Inflammatory macrophage treated with lipopolysaccharide for 1 hour (primary cell): ENCODE data around the gene LRRC75B.
"Not testable (repeated sequence)": the region's sequence is repeated elsewhere in the genome, so short reads cannot be mapped to it uniquely, and the experiment has no call there.

ENCODE experiments used
- DNase-seq, 2 donors: peaks; one replicate each; pipeline ENCODE4 v3.0.0-alpha.2; 2020 to 2022

The LRRC75B gene

GRCh38 chr22:24602105-24602749 lies 9.4 kb upstream of the LRRC75B start:
- DNase-seq, result not testable (repeated sequence)

- DNase-seq, result no peak
Measured at GRCh38 chr22:24601217-24602104, 8.6 kb upstream of the LRRC75B start.

DNA sequence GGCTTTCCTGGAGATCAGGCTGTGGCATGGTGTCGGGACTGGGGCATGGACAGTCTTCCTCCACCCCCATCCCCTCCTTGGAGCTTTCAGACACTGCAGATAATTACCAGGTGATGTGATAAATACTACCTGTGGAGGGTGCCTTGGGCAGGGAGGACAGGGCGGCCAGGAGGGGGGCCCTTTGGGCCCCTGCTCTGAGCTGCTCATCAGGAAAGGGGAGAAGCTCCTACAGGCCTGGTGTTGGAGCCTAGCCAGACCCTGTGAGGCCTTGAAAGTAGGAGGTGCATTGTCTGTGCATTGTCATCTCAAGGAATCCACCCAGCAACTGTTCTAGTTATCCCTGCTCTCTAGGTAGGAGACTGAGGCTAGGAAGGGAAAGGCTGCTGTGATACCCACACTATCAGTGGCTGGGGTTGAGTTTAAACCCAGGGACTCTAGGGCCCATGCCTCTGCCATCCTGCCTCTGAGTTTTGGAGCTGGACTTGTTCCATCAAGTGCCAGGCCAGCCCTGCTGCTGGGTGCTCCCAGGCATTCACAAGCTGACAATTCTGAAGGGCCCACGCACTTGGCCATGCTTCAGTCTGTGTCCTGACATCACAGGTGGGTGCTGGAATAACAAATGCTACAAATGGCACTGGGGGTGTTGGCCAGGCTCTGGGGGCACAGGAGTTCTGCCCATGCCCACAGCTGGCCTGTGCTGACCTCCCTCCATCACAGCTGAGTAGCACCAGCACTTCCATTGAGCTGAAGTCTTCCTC lies 7.3 kb upstream of the LRRC75B start:
- not testable (repeated sequence) for DNase-seq

- DNase-seq, result no peak
Measured at GRCh38 chr22:24599514-24599913, 6.6 kb upstream of the LRRC75B start.

GRCh38 chr22:24597076-24597475 lies 4.2 kb upstream of the LRRC75B start:
- DNase-seq, result not testable (repeated sequence)

DNA sequence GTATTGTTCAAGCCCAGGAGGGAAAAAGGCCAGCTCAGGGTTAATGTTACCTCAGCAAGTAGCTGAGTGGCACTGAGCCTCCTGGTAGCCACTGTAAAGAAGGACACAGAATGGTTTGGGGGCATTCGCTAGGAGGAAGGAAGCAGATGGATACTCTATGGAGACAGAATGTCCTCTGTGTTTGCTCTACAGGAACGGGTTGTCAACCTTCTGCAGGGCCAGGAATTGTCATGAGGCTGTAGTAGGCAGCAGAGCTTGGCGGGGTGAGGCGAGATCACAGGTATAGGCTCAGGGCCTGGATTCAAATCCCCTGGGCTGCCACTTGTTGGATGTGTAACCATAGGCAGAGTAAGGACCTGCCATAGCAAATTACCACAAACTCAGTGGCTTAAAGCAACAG lies 3.0 kb upstream of the LRRC75B start:
- no peak for DNase-seq

DNA sequence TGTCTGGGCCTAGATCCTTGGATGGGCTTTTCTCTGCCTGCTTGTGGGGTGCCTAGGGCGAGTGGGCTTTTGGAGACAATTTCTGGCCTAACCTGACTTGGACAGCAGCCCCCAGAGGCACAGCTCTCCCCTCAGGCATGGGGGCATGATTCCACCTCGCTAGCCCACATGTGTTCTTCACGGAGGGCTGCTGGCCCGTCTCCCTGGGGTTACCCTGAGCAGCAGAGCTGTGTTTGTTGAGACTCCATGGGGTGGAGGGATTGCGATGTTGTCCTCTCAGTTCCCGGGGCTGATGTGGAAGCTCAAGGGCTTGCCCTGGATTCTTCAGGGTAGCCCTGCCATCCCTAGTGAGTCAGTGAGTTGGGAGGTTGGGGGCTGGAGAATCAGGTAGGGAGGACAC lies 2.4 kb upstream of the LRRC75B start:
- no peak for DNase-seq

- DNase-seq, result no peak
Measured at GRCh38 chr22:24594569-24595120, 1.8 kb upstream of the LRRC75B start.

- no peak for DNase-seq
Measured at GRCh38 chr22:24593836-24594568, 1.1 kb upstream of the LRRC75B start.

DNA sequence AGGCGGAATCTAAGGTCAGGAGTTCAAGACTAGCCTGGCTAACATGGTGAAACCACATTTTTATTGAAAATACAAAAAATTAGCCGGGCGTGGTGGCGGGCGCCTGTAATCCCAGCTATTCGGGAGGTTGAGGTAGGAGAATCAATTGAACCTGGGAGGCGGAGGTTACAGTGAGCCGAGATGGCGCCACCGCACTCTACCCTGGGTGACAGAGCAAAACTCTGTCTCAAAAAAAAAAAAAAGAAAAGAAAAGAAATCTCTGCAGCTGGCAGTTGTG lies 624 bp upstream of the LRRC75B start:
- not testable (repeated sequence) for DNase-seq

DNA sequence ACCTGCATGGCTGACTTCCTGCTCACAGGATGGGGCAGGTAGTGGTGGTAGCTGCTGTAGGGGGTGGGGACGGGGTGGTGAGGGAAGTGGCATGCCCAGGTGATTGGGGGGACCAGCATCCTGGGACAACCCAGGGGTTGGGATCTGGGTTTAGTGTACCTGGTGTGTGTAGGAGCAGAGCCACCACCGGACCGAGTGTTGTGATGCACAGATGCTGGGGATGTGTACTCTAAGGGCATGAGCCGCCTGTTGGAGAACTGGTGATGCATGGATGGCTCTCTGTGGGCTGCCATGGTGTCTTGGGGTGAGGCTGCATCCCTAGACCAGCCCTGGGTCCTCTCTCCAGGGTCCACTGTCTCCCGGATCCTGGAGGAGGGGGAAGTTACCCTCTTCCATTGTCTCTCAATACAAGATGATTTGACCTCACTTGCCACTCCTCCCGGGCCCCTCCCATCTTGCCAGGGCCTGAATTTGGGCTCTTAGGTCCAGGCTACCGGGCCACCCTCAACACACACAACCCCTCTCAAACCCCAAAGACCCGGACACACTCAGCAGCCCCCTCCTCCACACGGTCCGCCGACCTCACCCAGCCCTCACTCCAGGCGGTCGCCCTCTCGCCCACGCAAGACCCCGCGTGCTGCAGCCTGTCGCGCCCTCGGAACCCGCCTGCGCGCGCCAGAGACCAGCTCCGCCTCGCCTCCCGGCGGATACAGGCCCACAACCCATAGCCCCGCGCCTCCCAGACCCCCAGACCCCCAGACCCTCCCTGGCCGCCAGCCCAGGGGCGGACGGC lies 619 bp downstream of the LRRC75B start:
- DNase-seq, result peak in 1 of 2 donors; percentile 4

- no peak for DNase-seq
Measured at GRCh38 chr22:24591286-24591830, 1.5 kb downstream of the LRRC75B start.

GRCh38 chr22:24590596-24591173 lies 2.2 kb downstream of the LRRC75B start:
- no peak for DNase-seq

DNA sequence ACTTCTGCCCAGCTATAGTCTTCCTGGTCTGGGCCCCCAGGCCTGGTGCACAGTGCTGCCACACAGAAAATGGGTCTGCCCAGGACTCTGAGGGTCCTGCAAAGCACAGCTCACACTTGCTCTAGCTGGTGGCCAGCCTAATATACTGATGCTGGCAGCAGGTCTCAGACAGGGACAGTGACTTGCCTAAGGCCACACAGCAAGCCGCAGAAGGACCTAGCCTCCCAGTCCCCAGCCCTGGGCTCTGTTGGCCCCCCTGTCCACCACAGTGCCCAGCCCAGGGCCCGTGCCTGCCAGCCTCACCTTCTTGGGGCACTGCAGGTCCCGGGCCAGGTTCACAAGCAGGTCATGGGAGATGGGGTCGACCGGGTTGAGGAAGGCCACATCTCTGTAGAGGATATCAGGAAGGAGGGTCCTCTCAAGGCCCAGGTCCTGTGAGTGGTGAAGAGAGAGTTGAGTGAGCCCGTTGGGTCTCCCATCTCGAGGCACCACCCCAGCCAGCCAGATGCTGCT lies 3.3 kb downstream of the LRRC75B start:
- DNase-seq, result no peak

- no peak for DNase-seq
Measured at GRCh38 chr22:24588757-24589481, 4.0 kb downstream of the LRRC75B start.

DNA sequence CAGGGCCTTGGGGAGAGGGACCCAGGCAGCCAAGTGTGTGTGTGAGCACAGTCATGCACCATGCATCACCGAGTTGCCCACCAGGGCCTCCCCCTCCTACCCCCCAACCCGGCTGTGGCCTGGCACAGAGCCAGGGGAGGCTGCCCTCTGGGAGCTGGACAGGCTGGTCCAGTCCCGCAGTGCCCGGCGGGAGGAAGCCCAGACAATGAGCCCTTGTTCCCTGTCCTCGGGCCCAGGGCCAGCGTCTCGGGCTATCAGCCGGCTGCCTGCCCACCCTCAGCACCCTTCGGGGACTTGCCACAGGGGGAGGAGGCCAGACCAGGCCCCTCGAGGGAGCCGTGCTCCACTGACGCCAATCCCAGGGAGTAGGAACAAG lies 4.5 kb downstream of the LRRC75B start:
- DNase-seq, result no peak

DNA sequence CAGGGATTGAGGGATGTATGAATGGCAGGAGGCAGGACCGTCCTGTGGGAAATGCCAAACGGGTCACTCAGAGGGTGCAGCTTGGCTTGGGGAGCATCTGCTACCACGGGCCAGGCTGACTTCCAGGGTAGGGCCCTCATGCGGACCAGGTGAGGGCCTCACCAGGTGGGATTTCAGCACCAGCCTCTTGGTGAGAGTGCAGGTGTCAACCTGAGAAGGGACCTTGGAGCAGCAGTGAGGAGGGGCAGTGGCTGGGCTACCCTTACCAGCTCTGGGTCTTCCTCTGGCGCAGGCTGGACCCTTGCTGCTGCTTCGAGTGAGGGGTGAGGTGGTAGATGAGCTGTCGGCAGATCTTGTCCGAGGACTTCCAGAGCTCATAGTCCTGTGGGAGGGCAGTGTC lies 4.9 kb downstream of the LRRC75B start:
- no peak for DNase-seq

- DNase-seq, result no peak
Measured at GRCh38 chr22:24587251-24587650, 5.6 kb downstream of the LRRC75B start.

DNA sequence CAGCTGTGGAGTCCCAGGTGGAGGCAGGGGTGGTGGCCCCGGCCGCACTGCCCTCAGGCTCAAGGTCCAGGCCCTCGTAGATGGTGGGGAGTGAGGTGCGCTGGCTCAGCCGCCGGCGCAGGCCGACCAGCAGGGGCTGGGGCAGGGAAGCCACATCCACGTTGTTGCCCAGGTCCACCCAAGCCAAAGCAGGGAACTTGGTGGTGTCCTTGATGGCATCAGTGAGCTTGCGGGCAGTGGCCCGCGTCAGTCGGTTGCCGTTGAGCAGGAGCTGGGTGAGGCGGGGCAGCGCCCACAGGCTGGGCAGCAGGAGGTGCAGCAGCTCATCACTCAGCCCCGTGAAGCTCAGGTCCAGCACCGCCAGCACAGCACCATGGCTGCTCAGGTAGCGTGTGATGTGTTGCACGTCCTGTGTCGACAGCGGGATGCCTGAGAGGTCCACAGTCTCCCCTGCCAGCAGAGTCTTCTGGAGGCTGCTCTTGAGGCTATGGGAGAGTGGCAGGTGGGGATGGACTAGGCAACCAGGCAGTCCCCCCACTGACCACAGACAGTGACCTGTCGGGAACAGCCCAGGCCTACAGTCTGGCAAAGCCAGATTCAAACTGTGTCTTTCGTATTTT lies 6.8 kb downstream of the LRRC75B start:
- no peak for DNase-seq

DNA sequence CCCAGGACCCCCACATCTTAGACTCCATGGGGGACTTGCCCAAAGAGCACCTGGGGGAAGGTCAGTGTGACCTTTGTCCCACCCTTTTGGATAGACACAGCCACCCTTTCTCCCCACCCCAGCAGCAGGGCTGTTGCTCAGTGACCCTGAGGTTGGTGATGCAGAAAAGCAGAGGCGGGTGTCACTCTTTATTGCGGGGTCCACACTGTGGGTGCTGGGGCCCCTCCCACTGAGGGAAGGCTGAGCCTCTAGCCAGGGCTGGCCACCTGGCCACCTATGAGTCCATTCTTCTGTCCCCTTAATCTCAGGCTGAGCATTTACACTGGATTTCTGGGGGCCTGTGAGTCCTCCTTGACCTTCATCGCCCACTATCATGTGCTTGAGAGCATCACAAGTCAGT lies 7.4 kb downstream of the LRRC75B start:
- no peak for DNase-seq
